Esophagus squamous epithelium (tissue), 4 donors: Measurements from ENCODE around the gene NUP210.

Source experiments
- POLR2A ChIP-seq, 4 donors: fragments of 450-650 bp; IDR thresholded peaks; one replicate each; pipeline ENCODE4 v1.6.1; 2017; ENCODE audit warnings: antibody characterized with exemption in 4 of 4, mild to moderate bottlenecking in 4 of 4, moderate library complexity in 3 of 4
- TF ChIP-seq, protein P1 (sequence below), 6 experiments: fragments of 450-650 bp in 4 of 6; fragments of 200-600 bp in 2 of 6; sonication (generic) in 2 of 6; IDR thresholded peaks; one replicate each; pipeline ENCODE4 v1.5.1; 2016 to 2019; ENCODE audit warnings: antibody characterized with exemption in 6 of 6, mild to moderate bottlenecking in 4 of 6, moderate library complexity in 4 of 6

DNA sequence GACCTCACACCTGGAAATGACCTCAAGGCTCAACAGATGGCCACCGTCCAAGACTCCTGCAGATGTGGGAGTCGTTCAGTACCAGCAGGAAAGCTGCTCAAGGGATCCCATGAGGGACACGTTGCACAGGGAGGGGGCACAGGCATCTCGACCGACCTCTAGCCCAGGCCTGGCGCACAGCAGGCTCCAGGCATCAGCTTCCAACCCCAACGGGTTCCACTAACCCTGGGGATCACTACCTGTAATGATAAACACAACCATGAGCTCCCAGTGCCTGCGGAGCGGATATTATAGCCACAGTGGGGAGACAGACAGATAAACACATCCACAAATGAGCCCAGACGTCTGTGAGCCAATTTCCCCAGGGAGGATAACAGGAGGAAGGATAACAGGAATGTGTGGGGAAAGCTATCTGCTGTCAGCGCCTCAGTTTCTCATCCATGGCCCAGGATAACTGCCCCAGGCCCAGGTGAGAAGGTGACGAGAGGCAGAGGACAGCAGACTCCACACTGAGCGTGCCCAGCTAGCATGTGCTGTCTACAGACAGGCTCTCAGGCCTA is 19.9 kb downstream of the NUP210 start:
- TF ChIP-seq, protein P1, sequence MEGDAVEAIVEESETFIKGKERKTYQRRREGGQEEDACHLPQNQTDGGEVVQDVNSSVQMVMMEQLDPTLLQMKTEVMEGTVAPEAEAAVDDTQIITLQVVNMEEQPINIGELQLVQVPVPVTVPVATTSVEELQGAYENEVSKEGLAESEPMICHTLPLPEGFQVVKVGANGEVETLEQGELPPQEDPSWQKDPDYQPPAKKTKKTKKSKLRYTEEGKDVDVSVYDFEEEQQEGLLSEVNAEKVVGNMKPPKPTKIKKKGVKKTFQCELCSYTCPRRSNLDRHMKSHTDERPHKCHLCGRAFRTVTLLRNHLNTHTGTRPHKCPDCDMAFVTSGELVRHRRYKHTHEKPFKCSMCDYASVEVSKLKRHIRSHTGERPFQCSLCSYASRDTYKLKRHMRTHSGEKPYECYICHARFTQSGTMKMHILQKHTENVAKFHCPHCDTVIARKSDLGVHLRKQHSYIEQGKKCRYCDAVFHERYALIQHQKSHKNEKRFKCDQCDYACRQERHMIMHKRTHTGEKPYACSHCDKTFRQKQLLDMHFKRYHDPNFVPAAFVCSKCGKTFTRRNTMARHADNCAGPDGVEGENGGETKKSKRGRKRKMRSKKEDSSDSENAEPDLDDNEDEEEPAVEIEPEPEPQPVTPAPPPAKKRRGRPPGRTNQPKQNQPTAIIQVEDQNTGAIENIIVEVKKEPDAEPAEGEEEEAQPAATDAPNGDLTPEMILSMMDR (IDR thresholded peaks at IDR 0.05) = no peak
- no peak for TF ChIP-seq POLR2A (IDR thresholded peaks at IDR 0.05)
